Measurements from ENCODE around the gene SNX9.

GRCh38 chr6:157811476-157812173 is 11.4 kb upstream of the SNX9 start:
- no peak for TF ChIP-seq CTCF (IDR thresholded peaks at IDR 0.05; ENCODE audit: insufficient read depth, low read depth, low read length)
- TF ChIP-seq EZH2 (IDR thresholded peaks at IDR 0.05; ENCODE audit: insufficient read depth, low read length): no peak
